Left forelimb (tissue), 1 donor: ENCODE data around the gene MYCL.

ENCODE experiments used
- DNase-seq: peaks from one replicate; pipeline ENCODE4 v3.0.0-alpha.2; 2018; ENCODE audit warnings: low spot score

MYCL gene

DNA sequence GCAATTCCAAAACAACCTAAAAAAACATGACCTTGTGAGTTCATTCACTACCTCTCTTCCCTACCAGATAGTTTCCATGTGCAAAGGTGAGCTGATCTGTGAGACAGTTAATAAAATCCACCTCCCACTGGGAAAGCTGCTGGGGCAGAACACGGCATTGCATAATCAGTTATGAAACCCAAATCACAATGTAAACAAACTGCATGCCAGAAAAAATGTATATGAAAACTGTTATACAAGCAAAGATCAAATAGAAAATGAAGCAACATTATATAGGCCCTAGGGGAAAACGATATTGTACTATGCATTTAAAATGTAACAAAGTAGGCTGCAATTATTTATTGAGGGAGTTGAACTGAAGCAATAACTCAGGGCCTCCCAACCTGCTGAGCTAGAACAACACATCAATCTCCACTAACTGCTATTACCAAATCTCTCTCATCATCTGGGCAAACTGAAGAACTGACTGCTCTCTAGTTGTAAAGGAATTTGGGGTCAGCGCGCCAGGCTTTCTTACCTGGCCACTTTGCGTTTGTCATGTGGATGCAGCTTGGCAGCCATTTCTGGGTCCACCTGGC is 49.4 kb downstream of the MYCL start:
- DNase-seq: no peak

DNA sequence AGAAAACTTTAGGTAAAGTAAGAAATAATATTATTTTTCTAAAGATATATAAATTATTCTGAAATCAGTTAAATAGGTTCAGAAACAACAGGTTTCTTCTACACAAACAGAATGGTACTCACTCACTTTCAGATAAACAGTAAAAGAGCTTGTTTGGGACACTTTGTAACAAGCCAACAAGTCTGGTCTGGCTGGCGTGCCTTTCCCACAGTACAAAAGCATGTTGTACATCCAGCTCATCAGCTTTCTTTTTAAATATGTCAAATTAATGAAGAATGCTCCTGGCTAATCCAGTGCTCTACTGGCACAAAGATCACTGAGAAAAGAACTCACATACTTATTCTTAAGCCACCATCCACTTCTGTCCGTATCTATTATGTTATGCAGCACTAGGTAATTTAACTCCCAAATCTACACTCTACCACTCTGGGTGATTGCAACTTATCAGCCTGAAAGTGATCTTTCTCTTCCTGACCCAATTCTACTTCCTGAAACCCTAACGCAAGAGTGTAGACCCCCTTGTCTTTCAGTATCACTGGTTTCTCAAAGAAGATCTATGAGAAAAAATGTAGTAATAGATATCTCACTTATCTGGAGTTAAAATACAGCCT is 51.0 kb downstream of the MYCL start:
- no peak for DNase-seq

DNA sequence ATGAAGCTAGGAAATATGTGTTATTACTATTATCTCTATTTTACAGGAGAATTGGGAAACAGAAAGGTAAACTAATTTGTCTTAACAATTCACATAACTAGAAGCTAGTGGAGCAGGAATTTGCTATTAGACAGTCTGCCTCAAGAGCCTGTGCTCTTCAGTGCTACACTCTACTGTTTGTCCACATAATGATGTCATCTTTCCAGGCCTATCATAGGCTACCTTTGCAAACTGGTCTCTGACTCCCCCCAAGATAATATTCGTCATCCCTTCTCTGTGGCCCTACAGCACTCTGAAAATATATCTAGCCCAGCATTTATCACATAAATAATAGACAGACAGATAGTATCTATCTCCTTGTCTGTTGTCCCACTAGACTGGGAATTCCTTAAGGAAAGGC is 52.5 kb downstream of the MYCL start:
- no peak for DNase-seq

DNA sequence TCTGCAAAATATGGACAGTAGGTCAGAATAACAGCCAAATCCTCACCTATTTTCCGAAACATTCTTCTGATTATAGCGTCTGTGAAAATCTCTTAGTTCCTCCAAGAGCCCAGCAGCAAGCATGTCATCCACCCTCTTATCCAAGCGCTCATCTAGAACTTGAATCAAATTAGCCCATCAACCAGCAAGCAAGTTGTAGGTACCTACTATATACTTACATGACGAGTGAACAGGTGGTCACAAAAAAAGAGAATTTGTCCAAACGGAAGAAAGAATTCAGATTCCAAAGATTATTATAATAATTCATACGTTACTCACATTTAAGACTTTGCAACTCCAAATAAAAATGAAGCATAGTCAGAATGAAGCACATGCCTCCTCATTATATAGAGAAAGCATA is 53.8 kb downstream of the MYCL start:
- DNase-seq: no peak

DNA sequence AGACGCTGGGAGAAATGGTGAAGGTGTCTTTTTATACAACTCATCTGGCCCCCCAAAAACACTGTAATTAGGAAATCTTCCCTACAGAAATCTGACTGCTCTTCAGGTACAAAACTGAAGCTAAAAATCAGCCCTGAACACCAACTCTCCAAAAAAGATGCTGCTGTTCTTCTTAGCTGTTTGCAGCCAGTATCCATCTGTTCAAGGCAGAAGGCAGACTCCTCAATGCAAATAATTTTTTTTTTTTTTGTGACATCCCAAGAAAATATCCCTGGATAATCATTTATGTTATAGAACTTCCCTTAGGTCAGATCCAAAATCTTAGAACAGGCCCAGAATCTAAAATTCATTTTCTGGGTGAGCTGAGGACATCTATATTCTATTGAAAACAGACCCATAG is 54.9 kb downstream of the MYCL start:
- DNase-seq: no peak

DNA sequence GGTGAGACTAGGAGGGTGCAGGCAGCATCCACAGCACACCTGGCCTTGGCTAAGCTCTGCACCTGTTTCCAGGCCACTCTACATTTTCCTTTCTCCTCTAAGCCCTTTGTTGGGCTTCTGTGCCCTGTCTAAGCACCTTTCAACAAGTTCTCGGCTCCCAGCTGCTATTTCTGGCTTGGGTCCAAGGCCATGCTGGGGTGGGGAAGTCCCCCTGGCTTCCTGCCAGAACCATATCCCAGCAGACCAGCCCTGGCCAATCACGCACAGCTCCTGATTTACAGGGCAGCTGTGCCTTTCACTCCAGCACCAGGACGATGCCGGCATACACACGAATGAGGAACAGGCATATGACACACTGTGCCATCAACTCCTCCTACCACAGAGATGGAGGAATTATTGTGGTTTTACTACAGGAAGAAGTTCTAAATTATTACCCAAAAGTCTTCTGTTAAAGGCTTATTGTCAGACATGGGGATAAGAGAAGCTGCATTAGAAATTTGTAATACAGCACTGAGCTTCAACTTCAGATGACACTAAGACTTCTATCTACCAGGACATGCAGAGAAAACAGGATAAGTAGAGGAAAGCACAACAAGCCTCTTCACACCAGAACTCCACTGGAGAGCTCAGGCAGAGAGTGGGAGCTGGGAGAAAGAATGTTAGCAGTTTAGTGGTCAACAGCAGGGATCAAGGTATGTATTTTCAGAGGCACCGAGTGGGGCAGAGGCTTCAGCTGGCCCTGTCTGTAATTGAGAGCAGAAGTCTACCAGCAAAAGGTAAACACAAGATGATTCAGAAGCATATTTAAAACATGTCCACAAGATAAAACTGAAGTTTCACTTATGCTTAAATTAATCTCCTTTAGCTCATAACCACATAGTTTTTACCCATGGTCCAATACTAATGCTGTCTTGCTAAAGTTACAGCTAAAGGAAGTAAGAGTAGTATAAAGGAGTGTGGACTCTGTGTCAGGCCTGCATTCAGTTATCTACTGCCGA is 55.8 kb downstream of the MYCL start:
- DNase-seq: peak; percentile 87
